Measurements from ENCODE around the gene TAS2R60. TPM values are rescaled to one million over a fixed set of nuclear protein-coding genes. Genes with fewer than 3 reads are reported as not detected.

The TAS2R60 gene
- total and polyA plus RNA-seq, 9 of the 15 experiments (the other 6 are each of a cell fraction or from before 2014, with no cell fraction given) = 0.08 TPM; not detected in 8

DNA sequence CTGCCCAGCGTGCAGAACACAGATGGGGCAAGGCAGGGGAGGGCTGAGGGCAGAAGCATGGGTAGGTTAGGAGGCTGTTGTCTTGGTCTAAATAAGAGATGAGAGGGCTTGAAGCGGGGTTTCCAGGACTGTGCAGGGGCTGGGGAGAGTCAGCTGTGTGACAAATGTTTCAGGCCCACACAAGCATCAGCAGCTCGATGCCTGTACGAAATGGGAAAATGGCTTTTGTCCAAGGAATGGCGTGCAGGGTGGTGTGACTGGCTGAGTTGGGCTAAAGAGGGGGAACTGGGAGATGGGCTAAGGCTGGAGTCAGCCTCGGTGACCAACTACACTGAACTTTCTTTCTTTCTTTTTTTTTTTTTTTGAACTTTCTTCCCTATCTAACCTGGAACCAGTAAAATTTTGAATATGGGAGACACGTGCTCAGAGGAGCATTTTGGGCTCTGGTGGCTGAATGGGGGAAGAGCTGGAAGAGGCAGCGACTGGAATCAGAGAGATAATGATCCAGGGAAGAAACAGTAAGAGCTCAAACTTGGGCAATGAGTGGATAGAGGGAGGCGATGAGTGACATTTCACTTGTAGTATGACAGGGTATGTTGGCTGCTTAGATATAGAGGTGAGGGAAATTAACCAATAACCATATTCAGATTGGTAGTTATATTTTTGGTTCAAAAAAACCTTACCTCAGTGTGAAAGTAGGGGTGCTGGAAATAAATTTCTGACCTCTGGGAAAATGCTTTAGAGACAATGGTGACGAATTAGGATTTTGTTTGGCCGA, 24.4 kb upstream of the TAS2R60 start:
- no peak overlapping the region for H3K4me2 ChIP-seq (ENCODE audit: insufficient read depth, low read length)
- in situ Hi-C loops (cut with MboI) = no loop called here
- 0 out of 5 replicates have a peak, but pooled peaks cover 0 to 5% of the 10 kb centered on the region in 2 experiments for H3K4me1 ChIP-seq (replicated peaks in 1 of 2; ENCODE audit: control insufficient read depth in 2 of 2, insufficient read depth in 2 of 2, low read length in 2 of 2)
- H3K27ac ChIP-seq (ENCODE audit: extremely low read depth, low read depth, low read length) = no peak overlapping the region
- no peak overlapping the region for H3K4me3 ChIP-seq
- H3K9ac ChIP-seq (ENCODE audit: insufficient read depth in 1 of 2, low read depth in 2 of 2, low read length in 2 of 2) = no peak overlapping the region
- H4K20me1 ChIP-seq (replicated peaks; ENCODE audit: control insufficient read depth, insufficient read depth, low read length) = no peaks in the 10 kb centered on the region
- WGBS (ENCODE audit: insufficient coverage, low coverage, missing lambda C conversion rate) = 29% methylated on average over 11 of the region's 11 CpGs
- H3K36me3 ChIP-seq (ENCODE audit: control insufficient read depth, insufficient read depth, low read length) = no peaks in the 10 kb centered on the region
- ATAC-seq (peak; percentile 13; the same call in 2 of the 3 replicates), DNase-seq (ENCODE audit: extremely low read depth in 1 of 4, low spot score in 3 of 4) (peak in 1 of 4 experiments; percentile 33), FAIRE-seq (no peak)
- no peaks in the 10 kb centered on the region for H3K79me2 ChIP-seq (ENCODE audit: control insufficient read depth, insufficient read depth, low read length)
- peak overlapping the region; percentile 57 for H2AFZ ChIP-seq (ENCODE audit: low read depth, low read length)
- H3K9me1 ChIP-seq (ENCODE audit: control insufficient read depth, insufficient read depth, low read length) = no peaks in the 10 kb centered on the region
- TF ChIP-seq MGA (IDR thresholded peaks at IDR 0.05) (0 out of 2 replicates have a peak, but pooled peaks have one; percentile 21), MEIS2 (IDR thresholded peaks at IDR 0.05; ENCODE audit: partially characterized antibody) (peak; percentile 77), L3MBTL2 (IDR thresholded peaks at IDR 0.05) (peak; percentile 68), RB1 (IDR thresholded peaks at IDR 0.05; ENCODE audit: low read depth) (no peak)
- TF ChIP-seq, protein P1, sequence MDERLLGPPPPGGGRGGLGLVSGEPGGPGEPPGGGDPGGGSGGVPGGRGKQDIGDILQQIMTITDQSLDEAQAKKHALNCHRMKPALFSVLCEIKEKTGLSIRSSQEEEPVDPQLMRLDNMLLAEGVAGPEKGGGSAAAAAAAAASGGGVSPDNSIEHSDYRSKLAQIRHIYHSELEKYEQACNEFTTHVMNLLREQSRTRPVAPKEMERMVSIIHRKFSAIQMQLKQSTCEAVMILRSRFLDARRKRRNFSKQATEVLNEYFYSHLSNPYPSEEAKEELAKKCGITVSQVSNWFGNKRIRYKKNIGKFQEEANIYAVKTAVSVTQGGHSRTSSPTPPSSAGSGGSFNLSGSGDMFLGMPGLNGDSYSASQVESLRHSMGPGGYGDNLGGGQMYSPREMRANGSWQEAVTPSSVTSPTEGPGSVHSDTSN (CRISPR knock-in tag; IDR thresholded peaks at IDR 0.05; ENCODE audit: low read depth) = no peak
- TF ChIP-seq, protein P1 (tag; conservative IDR thresholded peaks at IDR 0.05; ENCODE audit: low read depth) = peak; percentile 67
- POLR2A ChIA-PET = no interaction called here
- H3K27me3 ChIP-seq (ENCODE audit: control insufficient read depth in 2 of 2, insufficient read depth in 2 of 2, low read length in 2 of 2) = no peaks in the 10 kb centered on the region
- no TSS peak for BruUV-seq (replicated peaks)
- intact Hi-C loops (cut with micrococcal nuclease) = loop anchor here (5.0 kb wide), 2 partner anchors 88 to 97 kb away; no protein-coding TSS in a partner anchor
- H3K9me3 ChIP-seq (replicated peaks; ENCODE audit: control insufficient read depth, insufficient read depth, low read depth, low read length) = peaks cover 8% of the 10 kb centered on the region; the same call in 1 of the 2 replicates
- CTCF ChIA-PET (ENCODE audit: low intra/inter-chr PET ratio) = no interaction called here
